ENCODE results near the gene SCG2. TPM values are rescaled to one million over a fixed set of nuclear protein-coding genes. Genes with fewer than 3 reads are reported as not detected.
A peak's percentile ranks its signal among the peaks of the same experiment; 100 is the strongest.

Gene SCG2
- total and polyA plus RNA-seq, 2 donors (not counting 1 experiment from before 2014, with no cell fraction given) = 0.66 to 2.9 TPM

DNA sequence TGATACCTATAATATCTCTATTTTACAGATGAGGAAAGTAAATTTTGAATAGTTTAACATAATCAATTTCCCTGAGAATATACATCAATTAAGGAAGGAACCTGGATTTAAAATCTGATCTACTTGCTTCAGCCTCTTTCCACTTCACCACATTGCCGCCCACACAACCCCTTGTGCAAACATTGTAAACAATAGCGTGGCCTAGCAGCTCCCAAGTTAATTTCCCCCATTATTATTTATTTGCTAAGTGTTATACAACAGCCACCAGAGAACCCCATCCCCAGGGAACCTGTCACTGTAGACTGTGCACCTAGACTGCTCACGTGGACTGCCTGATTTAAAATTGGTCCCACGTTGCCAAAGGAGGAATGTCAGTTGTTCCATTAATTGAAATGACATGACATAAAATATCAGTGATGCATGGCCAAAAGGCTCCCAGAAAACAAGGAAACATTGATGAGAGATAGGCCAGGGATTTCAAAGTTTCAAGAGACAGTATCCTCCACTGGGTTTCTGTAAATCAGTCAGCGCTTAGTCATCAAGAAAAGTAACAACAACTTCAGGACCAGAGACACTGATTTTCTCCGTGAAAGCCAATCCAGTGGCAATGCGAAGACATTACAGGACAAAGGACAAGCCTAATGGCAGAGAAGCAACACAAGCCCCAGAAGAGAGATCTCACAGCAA, 41.3 kb downstream of the SCG2 start:
- H2AFZ ChIP-seq (ENCODE audit: low read length) = no peak overlapping the region

DNA sequence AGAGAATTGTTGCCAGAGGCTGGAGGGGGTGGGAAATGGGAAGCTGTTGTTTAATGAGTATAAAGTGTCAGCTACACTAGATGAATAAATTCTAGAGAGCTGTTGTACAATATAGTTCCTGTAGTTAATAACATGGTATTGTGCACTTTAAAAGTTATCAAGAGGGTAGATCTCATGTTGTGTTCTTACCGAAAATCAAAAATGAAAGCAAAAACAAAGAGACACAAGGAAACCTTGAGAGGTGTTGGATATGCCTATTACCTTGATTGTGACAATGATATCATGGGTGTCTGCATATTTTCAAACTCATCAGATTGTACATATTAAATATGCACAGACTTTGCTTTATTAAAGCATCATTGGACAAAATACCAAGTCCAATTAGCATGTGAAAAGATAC, 43.2 kb downstream of the SCG2 start:
- no peaks in the 10 kb centered on the region for H3K36me3 ChIP-seq (ENCODE audit: control insufficient read depth, insufficient read depth, low read length)
- no peak overlapping the region for H3K9ac ChIP-seq (ENCODE audit: insufficient read depth, low read length)
- DNase-seq (ENCODE audit: low read depth in 2 of 2) = no peak
- H3K9me3 ChIP-seq (ENCODE audit: control insufficient read depth, insufficient read depth, low read depth, low read length) = no peaks in the 10 kb centered on the region
- no peaks in the 10 kb centered on the region for H3K27me3 ChIP-seq (ENCODE audit: control insufficient read depth, insufficient read depth, low read length)
- no peak overlapping the region for H2AFZ ChIP-seq (ENCODE audit: low read length)
- H3K4me1 ChIP-seq (ENCODE audit: control insufficient read depth, extremely low read depth, insufficient read depth, low read length) = no peaks in the 10 kb centered on the region
- no peak overlapping the region for H3K4me3 ChIP-seq (replicated peaks in 1 of 4; ENCODE audit: control extremely low read depth in 1 of 4, insufficient read depth in 1 of 4, low read depth in 3 of 4, low read length in 4 of 4)
- no peak overlapping the region for H3K4me2 ChIP-seq (ENCODE audit: extremely low read depth, insufficient read depth, low read length)
- no peaks in the 10 kb centered on the region for H4K20me1 ChIP-seq (ENCODE audit: control insufficient read depth, extremely low read depth, insufficient read depth, low read length)
- TF ChIP-seq, protein P1, sequence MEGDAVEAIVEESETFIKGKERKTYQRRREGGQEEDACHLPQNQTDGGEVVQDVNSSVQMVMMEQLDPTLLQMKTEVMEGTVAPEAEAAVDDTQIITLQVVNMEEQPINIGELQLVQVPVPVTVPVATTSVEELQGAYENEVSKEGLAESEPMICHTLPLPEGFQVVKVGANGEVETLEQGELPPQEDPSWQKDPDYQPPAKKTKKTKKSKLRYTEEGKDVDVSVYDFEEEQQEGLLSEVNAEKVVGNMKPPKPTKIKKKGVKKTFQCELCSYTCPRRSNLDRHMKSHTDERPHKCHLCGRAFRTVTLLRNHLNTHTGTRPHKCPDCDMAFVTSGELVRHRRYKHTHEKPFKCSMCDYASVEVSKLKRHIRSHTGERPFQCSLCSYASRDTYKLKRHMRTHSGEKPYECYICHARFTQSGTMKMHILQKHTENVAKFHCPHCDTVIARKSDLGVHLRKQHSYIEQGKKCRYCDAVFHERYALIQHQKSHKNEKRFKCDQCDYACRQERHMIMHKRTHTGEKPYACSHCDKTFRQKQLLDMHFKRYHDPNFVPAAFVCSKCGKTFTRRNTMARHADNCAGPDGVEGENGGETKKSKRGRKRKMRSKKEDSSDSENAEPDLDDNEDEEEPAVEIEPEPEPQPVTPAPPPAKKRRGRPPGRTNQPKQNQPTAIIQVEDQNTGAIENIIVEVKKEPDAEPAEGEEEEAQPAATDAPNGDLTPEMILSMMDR (conservative IDR thresholded peaks at IDR 0.05 in 1 of 2, IDR thresholded peaks at IDR 0.05 in 1 of 2; ENCODE audit: low read depth in 1 of 2, low read length in 2 of 2) = no peak
- TF ChIP-seq EZH2 (IDR thresholded peaks at IDR 0.05; ENCODE audit: low read length, missing control alignments) = no peak
- H3K27ac ChIP-seq (ENCODE audit: insufficient read depth, low read length) = no peak overlapping the region
- no peaks in the 10 kb centered on the region for H3K79me2 ChIP-seq (ENCODE audit: control insufficient read depth, insufficient read depth, low read length)

More for the DNA sequence above, 41.3 kb downstream of the SCG2 start:
- Histone ChIP-seq H3K27me3 (ENCODE audit: control insufficient read depth, insufficient read depth, low read length) (no peaks in the 10 kb centered on the region), H3K9ac (ENCODE audit: insufficient read depth, low read length) (no peak overlapping the region), H3K9me3 (ENCODE audit: control insufficient read depth, insufficient read depth, low read depth, low read length) (no peaks in the 10 kb centered on the region), H3K79me2 (ENCODE audit: control insufficient read depth, insufficient read depth, low read length) (no peaks in the 10 kb centered on the region), H3K36me3 (ENCODE audit: control insufficient read depth, insufficient read depth, low read length) (no peaks in the 10 kb centered on the region), H3K4me3 (replicated peaks in 1 of 4; ENCODE audit: control extremely low read depth in 1 of 4, insufficient read depth in 1 of 4, low read depth in 3 of 4, low read length in 4 of 4) (no peak overlapping the region), H3K4me2 (ENCODE audit: extremely low read depth, insufficient read depth, low read length) (no peak overlapping the region), H3K27ac (ENCODE audit: insufficient read depth, low read length) (no peak overlapping the region), H3K4me1 (ENCODE audit: control insufficient read depth, extremely low read depth, insufficient read depth, low read length) (no peaks in the 10 kb centered on the region), H4K20me1 (ENCODE audit: control insufficient read depth, extremely low read depth, insufficient read depth, low read length) (no peaks in the 10 kb centered on the region)
- DNase-seq (ENCODE audit: low read depth in 2 of 2) = peak; percentile 28 to 41
- TF ChIP-seq, protein P1 (conservative IDR thresholded peaks at IDR 0.05 in 1 of 2, IDR thresholded peaks at IDR 0.05 in 1 of 2; ENCODE audit: low read depth in 1 of 2, low read length in 2 of 2) = no peak
- no peak for TF ChIP-seq EZH2 (IDR thresholded peaks at IDR 0.05; ENCODE audit: low read length, missing control alignments)

DNA sequence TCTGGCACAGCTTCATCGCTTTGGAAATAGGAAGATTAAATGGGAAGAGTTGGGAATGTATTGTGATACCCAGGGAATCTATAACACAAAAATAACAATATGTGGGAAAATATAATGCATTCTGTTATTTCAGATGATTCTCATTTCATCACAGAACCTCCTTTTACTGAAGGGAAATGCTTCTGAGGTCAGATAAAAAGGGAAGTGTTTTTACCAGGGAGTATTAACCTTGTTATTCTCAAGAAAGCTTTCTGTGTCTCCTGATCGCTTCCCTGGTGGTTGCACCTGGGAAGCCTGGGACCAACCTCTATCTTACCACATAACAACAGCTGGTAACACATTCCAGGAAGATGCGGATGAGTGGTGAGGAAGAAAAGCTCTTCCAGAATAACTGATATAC, 47.2 kb downstream of the SCG2 start:
- Histone ChIP-seq H3K36me3 (ENCODE audit: control insufficient read depth, insufficient read depth, low read length) (no peaks in the 10 kb centered on the region), H3K4me1 (ENCODE audit: control insufficient read depth, extremely low read depth, insufficient read depth, low read length) (no peaks in the 10 kb centered on the region), H3K4me2 (ENCODE audit: extremely low read depth, insufficient read depth, low read length) (no peak overlapping the region), H3K9ac (ENCODE audit: insufficient read depth, low read length) (no peak overlapping the region), H3K9me3 (ENCODE audit: control insufficient read depth, insufficient read depth, low read depth, low read length) (no peaks in the 10 kb centered on the region), H3K79me2 (ENCODE audit: control insufficient read depth, insufficient read depth, low read length) (no peaks in the 10 kb centered on the region), H3K27me3 (ENCODE audit: control insufficient read depth, insufficient read depth, low read length) (no peaks in the 10 kb centered on the region), H4K20me1 (ENCODE audit: control insufficient read depth, extremely low read depth, insufficient read depth, low read length) (no peaks in the 10 kb centered on the region), H3K27ac (ENCODE audit: insufficient read depth, low read length) (no peak overlapping the region), H2AFZ (ENCODE audit: low read length) (no peak overlapping the region), H3K4me3 (replicated peaks in 1 of 4; ENCODE audit: control extremely low read depth in 1 of 4, insufficient read depth in 1 of 4, low read depth in 3 of 4, low read length in 4 of 4) (no peak overlapping the region)
- no peak for DNase-seq (ENCODE audit: low read depth in 2 of 2)
- no peak for TF ChIP-seq EZH2 (IDR thresholded peaks at IDR 0.05; ENCODE audit: low read length, missing control alignments)
- TF ChIP-seq, protein P1 (conservative IDR thresholded peaks at IDR 0.05 in 1 of 2, IDR thresholded peaks at IDR 0.05 in 1 of 2; ENCODE audit: low read depth in 1 of 2, low read length in 2 of 2) = no peak
